Omental fat pad (tissue), 4 donors: ENCODE data around the gene MRPL37. TPM values are rescaled to one million over a fixed set of nuclear protein-coding genes. Genes with fewer than 3 reads are reported as not detected.
A peak's percentile ranks its signal among the peaks of the same experiment; 100 is the strongest.

ENCODE experiments used
- ATAC-seq: fragments of 150-250 bp; one replicate; pipeline ENCODE4 v1.9.1; 2016; ENCODE audit warnings: mild to moderate bottlenecking, moderate library complexity; ENCODE audit not compliant: low FRiP score
- DNase-seq: peaks from one replicate; pipeline ENCODE4 v3.0.0-alpha.2; 2019; ENCODE audit warnings: low spot score
- CTCF ChIP-seq, 3 donors: fragments of 450-650 bp; IDR thresholded peaks; one replicate each; pipeline ENCODE4 v1.5.1; 2016 to 2017; ENCODE audit warnings: antibody characterized with exemption in 3 of 3, mild to moderate bottlenecking in 3 of 3, moderate library complexity in 2 of 3
- total RNA-seq, 4 donors: library from RNA; depleted of rRNA; stranded (reverse); fragments of >200 nt; gene quantifications; one replicate each; pipeline ENCODE4 v1.1.0, GENCODE V29; 2016

The MRPL37 gene
- total RNA-seq, 4 donors from 2014 or later: 53.2 to 84.9 (median 56.9) TPM

- ATAC-seq (no peak), DNase-seq (no peak)
- TF ChIP-seq CTCF (IDR thresholded peaks at IDR 0.05): no peak
Measured at GRCh38 chr1:54180701-54181360, 19.1 kb upstream of the MRPL37 start.

- no peak for DNase-seq
- no peak for ATAC-seq
- no peak for TF ChIP-seq CTCF (IDR thresholded peaks at IDR 0.05)
Measured at GRCh38 chr1:54186056-54186455, 13.9 kb upstream of the MRPL37 start.

- DNase-seq: no peak
- no peak for ATAC-seq
- TF ChIP-seq CTCF (IDR thresholded peaks at IDR 0.05): no peak
Measured at GRCh38 chr1:54188291-54188690, 11.7 kb upstream of the MRPL37 start.

- DNase-seq (no peak), ATAC-seq (no peak)
- TF ChIP-seq CTCF (IDR thresholded peaks at IDR 0.05): no peak
Measured at GRCh38 chr1:54190526-54190925, 9.4 kb upstream of the MRPL37 start.

- no peak for ATAC-seq
- no peak for DNase-seq
- no peak for TF ChIP-seq CTCF (IDR thresholded peaks at IDR 0.05)
Measured at GRCh38 chr1:54191525-54191924, 8.4 kb upstream of the MRPL37 start.

- TF ChIP-seq CTCF (IDR thresholded peaks at IDR 0.05): no peak
- no peak for DNase-seq
- ATAC-seq: no peak
Measured at GRCh38 chr1:54193453-54193852, 6.5 kb upstream of the MRPL37 start.

- DNase-seq (no peak), ATAC-seq (peak; percentile 39)
- TF ChIP-seq CTCF (IDR thresholded peaks at IDR 0.05): no peak
Measured at GRCh38 chr1:54199151-54199764, 709 bp upstream of the MRPL37 start.
